Thoracic aorta (tissue), 2 donors: ENCODE results near the gene ATP13A5. TPM values are rescaled to one million over a fixed set of nuclear protein-coding genes. Genes with fewer than 3 reads are reported as not detected.

Experiments
- ATAC-seq: fragments of 150-250 bp; one replicate; pipeline ENCODE4 v1.8.0; 2017; ENCODE audit warnings: low read depth; ENCODE audit not compliant: insufficient number of reproducible peaks, low FRiP score
- DNase-seq: peaks from one replicate; pipeline ENCODE4 v3.0.0-alpha.2; 2020; ENCODE audit warnings: low spot score
- H3K27ac ChIP-seq, 2 donors: fragments of 200-600 bp; sonication (generic); 1 replicate in 1 of 2; 2 replicates in 1 of 2; pipeline ENCODE4 v1.5.1; 2016; ENCODE audit warnings: mild to moderate bottlenecking in 2 of 2, moderate library complexity in 2 of 2
- H3K27me3 ChIP-seq: fragments of 200-600 bp; sonication (generic); replicated peaks from 2 replicates; pipeline ENCODE4 v1.6.0; 2016; ENCODE audit warnings: mild to moderate bottlenecking; ENCODE audit not compliant: insufficient read depth
- H3K36me3 ChIP-seq: fragments of 200-600 bp; sonication (generic); one replicate; pipeline ENCODE4 v1.5.1; 2016
- H3K4me1 ChIP-seq, 2 donors: fragments of 200-600 bp; sonication (generic); 1 replicate in 1 of 2; 2 replicates in 1 of 2; pipeline versions ENCODE4 v1.5.1 to v1.6.0; 2016; ENCODE audit warnings: low read depth in 2 of 2, mild to moderate bottlenecking in 1 of 2; ENCODE audit not compliant: control insufficient read depth in 1 of 2
- H3K4me3 ChIP-seq: fragments of 200-600 bp; sonication (generic); 2 replicates; pipeline ENCODE4 v1.5.1; 2016; ENCODE audit warnings: mild to moderate bottlenecking
- H3K9me3 ChIP-seq: fragments of 200-600 bp; sonication (generic); 2 replicates; pipeline ENCODE4 v1.5.1; 2016
- total RNA-seq, 2 donors: library from RNA; depleted of rRNA; stranded (reverse); fragments of >200 nt; gene quantifications; one replicate each; pipeline versions ENCODE4 v1.1.0 to v1.2.3, GENCODE V29; 2016
- TF ChIP-seq, protein P1 (sequence below): fragments of 200-600 bp; sonication (generic); IDR thresholded peaks from one replicate; pipeline ENCODE4 v1.5.1; 2019; ENCODE audit warnings: antibody characterized with exemption

ATP13A5 gene, protein sequence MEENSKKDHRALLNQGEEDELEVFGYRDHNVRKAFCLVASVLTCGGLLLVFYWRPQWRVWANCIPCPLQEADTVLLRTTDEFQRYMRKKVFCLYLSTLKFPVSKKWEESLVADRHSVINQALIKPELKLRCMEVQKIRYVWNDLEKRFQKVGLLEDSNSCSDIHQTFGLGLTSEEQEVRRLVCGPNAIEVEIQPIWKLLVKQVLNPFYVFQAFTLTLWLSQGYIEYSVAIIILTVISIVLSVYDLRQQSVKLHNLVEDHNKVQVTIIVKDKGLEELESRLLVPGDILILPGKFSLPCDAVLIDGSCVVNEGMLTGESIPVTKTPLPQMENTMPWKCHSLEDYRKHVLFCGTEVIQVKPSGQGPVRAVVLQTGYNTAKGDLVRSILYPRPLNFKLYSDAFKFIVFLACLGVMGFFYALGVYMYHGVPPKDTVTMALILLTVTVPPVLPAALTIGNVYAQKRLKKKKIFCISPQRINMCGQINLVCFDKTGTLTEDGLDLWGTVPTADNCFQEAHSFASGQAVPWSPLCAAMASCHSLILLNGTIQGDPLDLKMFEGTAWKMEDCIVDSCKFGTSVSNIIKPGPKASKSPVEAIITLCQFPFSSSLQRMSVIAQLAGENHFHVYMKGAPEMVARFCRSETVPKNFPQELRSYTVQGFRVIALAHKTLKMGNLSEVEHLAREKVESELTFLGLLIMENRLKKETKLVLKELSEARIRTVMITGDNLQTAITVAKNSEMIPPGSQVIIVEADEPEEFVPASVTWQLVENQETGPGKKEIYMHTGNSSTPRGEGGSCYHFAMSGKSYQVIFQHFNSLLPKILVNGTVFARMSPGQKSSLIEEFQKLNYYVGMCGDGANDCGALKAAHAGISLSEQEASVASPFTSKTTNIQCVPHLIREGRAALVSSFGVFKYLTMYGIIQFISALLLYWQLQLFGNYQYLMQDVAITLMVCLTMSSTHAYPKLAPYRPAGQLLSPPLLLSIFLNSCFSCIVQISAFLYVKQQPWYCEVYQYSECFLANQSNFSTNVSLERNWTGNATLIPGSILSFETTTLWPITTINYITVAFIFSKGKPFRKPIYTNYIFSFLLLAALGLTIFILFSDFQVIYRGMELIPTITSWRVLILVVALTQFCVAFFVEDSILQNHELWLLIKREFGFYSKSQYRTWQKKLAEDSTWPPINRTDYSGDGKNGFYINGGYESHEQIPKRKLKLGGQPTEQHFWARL
- not detected for total RNA-seq

DNA sequence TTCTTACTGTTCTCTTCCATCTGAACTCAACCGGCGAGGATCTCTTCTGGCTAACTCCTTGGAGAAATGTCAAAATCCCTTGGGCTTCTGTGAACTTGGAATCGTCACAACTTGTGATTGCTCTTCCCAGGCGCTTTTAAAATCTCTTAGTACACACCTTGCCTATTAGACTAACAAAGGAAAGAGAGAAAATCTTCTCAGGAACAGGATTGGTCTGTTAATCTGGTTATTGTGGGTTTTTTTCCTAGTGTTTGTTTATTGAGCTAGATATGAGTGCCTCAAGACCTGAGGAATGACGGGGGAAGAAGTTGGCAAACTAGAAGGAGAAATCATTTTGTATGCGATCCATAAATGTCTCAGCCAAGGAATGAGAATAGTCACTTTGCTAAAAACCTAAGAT is at the start of gene ATP13A5:
Gene ATP13A5 (minus strand): TSS at position 48 of the 400 bp plus-strand sequence. CDS start 28 bp downstream, at position 20.
- Histone ChIP-seq H3K27ac (no peak within 1 kb of the TSS), H3K9me3 (no peaks in the 10 kb centered on the region), H3K4me1 (no peaks in the 10 kb centered on the region), H3K27me3 (no peaks in the 10 kb centered on the region), H3K36me3 (no peaks in the 10 kb centered on the region), H3K4me3 (no peak within 1 kb of the TSS)
- TF ChIP-seq, protein P1, sequence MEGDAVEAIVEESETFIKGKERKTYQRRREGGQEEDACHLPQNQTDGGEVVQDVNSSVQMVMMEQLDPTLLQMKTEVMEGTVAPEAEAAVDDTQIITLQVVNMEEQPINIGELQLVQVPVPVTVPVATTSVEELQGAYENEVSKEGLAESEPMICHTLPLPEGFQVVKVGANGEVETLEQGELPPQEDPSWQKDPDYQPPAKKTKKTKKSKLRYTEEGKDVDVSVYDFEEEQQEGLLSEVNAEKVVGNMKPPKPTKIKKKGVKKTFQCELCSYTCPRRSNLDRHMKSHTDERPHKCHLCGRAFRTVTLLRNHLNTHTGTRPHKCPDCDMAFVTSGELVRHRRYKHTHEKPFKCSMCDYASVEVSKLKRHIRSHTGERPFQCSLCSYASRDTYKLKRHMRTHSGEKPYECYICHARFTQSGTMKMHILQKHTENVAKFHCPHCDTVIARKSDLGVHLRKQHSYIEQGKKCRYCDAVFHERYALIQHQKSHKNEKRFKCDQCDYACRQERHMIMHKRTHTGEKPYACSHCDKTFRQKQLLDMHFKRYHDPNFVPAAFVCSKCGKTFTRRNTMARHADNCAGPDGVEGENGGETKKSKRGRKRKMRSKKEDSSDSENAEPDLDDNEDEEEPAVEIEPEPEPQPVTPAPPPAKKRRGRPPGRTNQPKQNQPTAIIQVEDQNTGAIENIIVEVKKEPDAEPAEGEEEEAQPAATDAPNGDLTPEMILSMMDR, result no peak
- no peak for DNase-seq
- no peak for ATAC-seq

DNA sequence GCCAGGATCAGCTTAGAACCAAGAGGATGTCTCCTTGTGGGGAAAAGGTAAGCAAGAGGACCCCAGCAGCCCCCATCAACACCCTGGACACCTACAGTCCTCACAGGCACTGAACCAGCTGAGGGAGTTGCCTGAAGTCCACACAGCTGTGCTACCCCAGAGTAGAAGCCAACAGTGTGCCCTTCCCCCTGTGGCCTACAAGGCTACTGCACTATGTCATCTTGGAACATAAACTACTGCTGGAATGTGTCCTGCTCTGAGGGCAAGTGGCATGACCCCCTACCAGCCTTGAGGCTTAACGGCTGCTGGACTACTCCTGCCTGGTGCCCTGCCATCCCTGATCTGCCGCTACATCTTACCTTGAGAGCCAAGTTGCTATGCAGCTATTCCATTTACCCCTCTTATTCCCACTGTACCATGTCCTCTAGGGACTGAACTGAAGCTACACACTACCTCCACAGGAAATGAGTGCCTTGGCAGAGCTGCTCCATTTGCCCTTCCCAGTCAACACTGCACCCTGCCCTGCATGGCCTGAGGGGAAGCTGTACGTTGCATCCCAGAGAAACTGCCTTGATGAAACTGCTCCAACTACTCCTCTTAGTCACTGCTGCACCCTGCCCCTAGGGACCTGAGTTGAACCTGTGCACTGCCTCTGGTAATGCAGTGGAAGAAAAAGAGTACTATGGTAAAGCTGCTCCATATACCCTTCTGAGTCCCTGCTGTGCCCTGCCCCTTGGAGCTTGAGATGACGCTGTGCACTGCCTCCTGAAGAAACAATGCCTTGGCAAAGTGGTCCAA is 40.2 kb upstream of the ATP13A5 start:
- H3K4me3 ChIP-seq, result no peak overlapping the region
- H3K36me3 ChIP-seq, result no peaks in the 10 kb centered on the region
- H3K4me1 ChIP-seq, result no peaks in the 10 kb centered on the region
- H3K27me3 ChIP-seq, result no peaks in the 10 kb centered on the region
- no peak overlapping the region for H3K27ac ChIP-seq
- TF ChIP-seq, protein P1, result no peak
- DNase-seq (no peak), ATAC-seq (no peak)
- peaks cover 16% of the 10 kb centered on the region for H3K9me3 ChIP-seq

DNA sequence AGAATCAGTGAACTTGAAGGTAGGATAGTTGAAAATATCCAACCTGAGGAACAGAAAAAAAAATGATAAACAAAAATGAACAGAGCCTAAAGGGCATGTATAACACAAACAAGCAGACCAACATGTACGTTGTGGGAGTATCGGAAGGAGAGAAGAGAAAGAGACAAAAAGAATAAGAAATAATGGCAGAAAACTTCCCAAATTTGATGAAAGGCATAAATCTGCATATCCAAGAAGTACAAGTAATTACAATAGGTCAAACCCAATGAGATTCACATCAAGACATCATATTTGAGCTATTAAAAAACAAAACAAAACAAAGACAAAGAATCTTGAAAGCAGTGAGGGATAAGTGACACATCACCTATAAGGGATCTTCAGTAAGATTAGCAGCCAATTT is 38.1 kb upstream of the ATP13A5 start:
- DNase-seq (no peak), ATAC-seq (no peak)
- Histone ChIP-seq H3K36me3 (no peaks in the 10 kb centered on the region), H3K27me3 (no peaks in the 10 kb centered on the region), H3K9me3 (peaks cover 16% of the 10 kb centered on the region), H3K27ac (no peak overlapping the region), H3K4me1 (no peaks in the 10 kb centered on the region), H3K4me3 (no peak overlapping the region)
- TF ChIP-seq, protein P1, result no peak

DNA sequence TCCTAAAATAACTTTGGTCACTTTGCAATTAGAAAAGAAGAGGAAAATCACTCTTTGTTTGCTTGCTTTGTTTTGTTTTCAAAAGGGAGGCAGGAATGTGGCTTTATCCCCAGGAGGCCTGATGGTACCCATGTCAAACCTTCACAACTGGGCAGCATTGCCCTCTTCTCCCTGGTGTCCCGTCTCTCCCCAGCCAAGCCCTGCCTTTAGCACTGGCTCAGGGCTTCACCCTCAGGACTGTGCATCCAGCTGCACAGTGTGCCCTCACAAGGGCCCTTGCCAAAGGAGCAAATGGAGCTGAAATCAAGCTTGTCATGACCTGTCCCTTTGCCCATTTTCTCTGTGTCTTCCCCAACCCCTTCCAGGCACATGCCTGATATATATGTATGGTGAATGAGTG is 29.1 kb upstream of the ATP13A5 start:
- no peaks in the 10 kb centered on the region for H3K27me3 ChIP-seq
- no peaks in the 10 kb centered on the region for H3K9me3 ChIP-seq
- TF ChIP-seq, protein P1, result no peak
- H3K36me3 ChIP-seq, result no peaks in the 10 kb centered on the region
- ATAC-seq (no peak), DNase-seq (no peak)
- H3K4me1 ChIP-seq, result no peaks in the 10 kb centered on the region
- no peak overlapping the region for H3K4me3 ChIP-seq
- H3K27ac ChIP-seq, result no peak overlapping the region
